IMR-90 (cell line): Measurements from ENCODE around the gene GRIA3.

Source experiments
- BHLHE40 ChIP-seq: fragments of 150-350 bp; IDR thresholded peaks from 2 replicates; pipeline ENCODE4 v1.6.1; 2016; ENCODE audit warnings: mild to moderate bottlenecking, low read depth, low read length
- CTCF ChIP-seq: conservative IDR thresholded peaks from 2 replicates; pipeline ENCODE4 v1.5.1; 2012; ENCODE audit warnings: mild to moderate bottlenecking, low read depth, low read length, improper control_type of control experiment
- ELK1 ChIP-seq: fragments of 150-350 bp; IDR thresholded peaks from 2 replicates; pipeline ENCODE4 v1.6.1; 2016; ENCODE audit warnings: low read depth, mild to moderate bottlenecking, low read length, moderate library complexity, borderline replicate concordance
- MAFK ChIP-seq: IDR thresholded peaks from 2 replicates; pipeline ENCODE4 v1.6.1; 2012; ENCODE audit warnings: low read depth, low read length, improper control_type of control experiment
- MAZ ChIP-seq: IDR thresholded peaks from 2 replicates; pipeline ENCODE4 v1.6.1; 2012; ENCODE audit warnings: low read depth, mild to moderate bottlenecking, low read length, improper control_type of control experiment, moderate library complexity, borderline replicate concordance
- POLR2A ChIP-seq: IDR thresholded peaks from 2 replicates; pipeline ENCODE4 v1.6.1; 2012; ENCODE audit warnings: mild to moderate bottlenecking, low read depth, low read length
- RAD21 ChIP-seq: IDR thresholded peaks from 2 replicates; pipeline ENCODE4 v1.6.1; 2012; ENCODE audit warnings: low read length, improper control_type of control experiment
- RFX5 ChIP-seq: IDR thresholded peaks from 2 replicates; pipeline ENCODE4 v1.8.0; 2012; ENCODE audit warnings: low read depth, mild to moderate bottlenecking, low read length, moderate library complexity
- SMC3 ChIP-seq: fragments of 150-350 bp; IDR thresholded peaks from 2 replicates; pipeline ENCODE4 v1.6.1; 2016; ENCODE audit warnings: low read depth, mild to moderate bottlenecking, antibody characterized with exemption, low read length, moderate library complexity
- USF2 ChIP-seq: fragments of 150-350 bp; IDR thresholded peaks from 2 replicates; pipeline ENCODE4 v1.6.1; 2017; ENCODE audit warnings: mild to moderate bottlenecking, antibody characterized with exemption, low read length, low read depth

DNA sequence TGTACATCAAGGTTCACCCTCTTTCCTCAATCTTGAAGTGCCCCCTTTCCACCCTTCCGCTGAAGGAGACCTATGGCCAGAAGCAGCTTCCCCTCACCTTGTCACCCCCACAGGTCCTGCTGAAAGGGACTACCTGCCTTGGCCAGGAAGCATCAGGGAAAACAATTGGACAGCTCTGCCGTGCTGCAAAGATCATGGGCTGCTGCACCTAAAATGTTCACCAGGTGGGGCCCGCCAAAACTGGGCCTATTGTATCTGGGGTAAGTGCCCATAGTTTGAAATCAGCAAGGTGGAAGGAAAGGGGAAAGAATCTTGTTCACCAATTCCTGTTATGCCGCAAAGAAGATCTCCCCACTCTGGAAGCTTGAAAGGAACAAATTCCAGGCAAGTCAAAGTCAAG, 18.4 kb downstream of the GRIA3 start:
- TF ChIP-seq CTCF (no peak), SMC3 (no peak), RAD21 (no peak), POLR2A (no peak), RFX5 (no peak), MAZ (no peak), USF2 (no peak), BHLHE40 (no peak), ELK1 (no peak), MAFK (no peak)
